GM12864 (cell line): Measurements from ENCODE around the gene GADD45G.

Experiments
- DNase-seq: peaks from one replicate; pipeline ENCODE4 v3.0.0-alpha.2; 2011; ENCODE audit warnings: low read depth
- H3K4me3 ChIP-seq: 2 replicates; pipeline ENCODE4 v1.5.1; 2011; ENCODE audit warnings: mild to moderate bottlenecking, low read depth, low read length, control low read depth
- TF ChIP-seq, protein P1 (sequence below): IDR thresholded peaks from 2 replicates; pipeline ENCODE4 v1.5.1; 2011; ENCODE audit warnings: low read depth, mild to moderate bottlenecking, moderate library complexity, low read length, control low read depth, inconsistent platforms; ENCODE audit errors: missing control alignments

GADD45G gene

DNA sequence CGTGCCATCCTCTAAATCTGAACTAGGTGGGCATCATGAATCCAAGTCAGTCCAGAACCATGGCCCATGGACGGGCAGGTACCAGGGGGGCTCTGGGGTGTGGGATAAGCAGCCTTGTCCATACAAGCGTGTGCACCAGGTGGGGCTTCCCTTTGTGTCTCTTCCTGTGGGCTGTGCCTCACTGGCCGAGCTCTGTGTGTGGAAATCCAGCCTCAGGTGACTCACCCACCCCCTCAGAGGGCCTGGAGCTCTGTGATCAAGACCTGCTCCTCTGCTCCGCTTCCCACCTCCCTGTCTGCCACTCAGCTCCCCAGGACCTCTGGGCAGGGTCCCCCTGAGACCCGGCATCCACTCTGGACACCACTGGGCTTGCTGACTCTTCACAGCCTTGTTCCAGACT is 33.0 kb downstream of the GADD45G start:
- TF ChIP-seq, protein P1, sequence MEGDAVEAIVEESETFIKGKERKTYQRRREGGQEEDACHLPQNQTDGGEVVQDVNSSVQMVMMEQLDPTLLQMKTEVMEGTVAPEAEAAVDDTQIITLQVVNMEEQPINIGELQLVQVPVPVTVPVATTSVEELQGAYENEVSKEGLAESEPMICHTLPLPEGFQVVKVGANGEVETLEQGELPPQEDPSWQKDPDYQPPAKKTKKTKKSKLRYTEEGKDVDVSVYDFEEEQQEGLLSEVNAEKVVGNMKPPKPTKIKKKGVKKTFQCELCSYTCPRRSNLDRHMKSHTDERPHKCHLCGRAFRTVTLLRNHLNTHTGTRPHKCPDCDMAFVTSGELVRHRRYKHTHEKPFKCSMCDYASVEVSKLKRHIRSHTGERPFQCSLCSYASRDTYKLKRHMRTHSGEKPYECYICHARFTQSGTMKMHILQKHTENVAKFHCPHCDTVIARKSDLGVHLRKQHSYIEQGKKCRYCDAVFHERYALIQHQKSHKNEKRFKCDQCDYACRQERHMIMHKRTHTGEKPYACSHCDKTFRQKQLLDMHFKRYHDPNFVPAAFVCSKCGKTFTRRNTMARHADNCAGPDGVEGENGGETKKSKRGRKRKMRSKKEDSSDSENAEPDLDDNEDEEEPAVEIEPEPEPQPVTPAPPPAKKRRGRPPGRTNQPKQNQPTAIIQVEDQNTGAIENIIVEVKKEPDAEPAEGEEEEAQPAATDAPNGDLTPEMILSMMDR: no peak
- no peak overlapping the region for H3K4me3 ChIP-seq
- DNase-seq: no peak

DNA sequence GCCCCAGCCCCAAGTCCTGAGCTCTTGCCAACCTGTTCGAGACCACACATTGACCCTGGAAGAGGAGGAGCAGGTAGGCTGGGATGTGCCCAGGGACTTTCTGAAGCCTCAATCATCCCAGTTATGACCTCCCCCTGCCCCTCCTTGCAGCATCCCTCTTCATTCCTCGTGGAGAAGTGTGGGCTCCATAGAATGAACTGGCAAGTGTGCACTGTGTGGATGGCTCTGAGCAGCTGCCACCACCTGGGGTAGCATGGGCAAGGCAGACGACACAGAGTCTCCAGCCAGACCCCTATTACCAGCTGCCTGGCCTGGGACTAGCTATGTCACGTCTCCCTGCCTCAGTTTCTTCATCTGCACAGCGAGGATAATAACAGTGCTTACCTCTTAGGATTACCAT is 33.5 kb downstream of the GADD45G start:
- H3K4me3 ChIP-seq: no peak overlapping the region
- TF ChIP-seq, protein P1: no peak
- no peak for DNase-seq

DNA sequence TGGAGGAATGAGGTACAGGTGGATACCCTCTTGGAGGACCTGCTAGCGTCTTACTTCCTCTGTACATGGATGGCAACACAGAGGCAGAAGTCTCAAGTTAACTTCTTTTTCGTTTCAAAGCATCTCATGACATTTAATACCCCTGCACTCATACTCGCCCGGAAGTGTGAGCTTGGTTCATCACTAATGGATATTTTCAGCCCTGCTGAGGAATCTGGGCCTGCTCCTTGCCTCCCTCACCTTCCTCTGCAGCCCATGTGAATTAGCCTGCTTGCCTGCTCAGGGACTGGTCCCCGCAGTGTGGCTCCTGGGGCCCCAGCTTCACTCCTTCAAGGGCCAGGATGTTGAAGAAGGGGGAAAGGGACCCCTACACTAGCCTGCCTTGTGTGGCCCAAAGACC is 34.1 kb downstream of the GADD45G start:
- TF ChIP-seq, protein P1: no peak
- DNase-seq: no peak
- H3K4me3 ChIP-seq: no peak overlapping the region

- no peak for DNase-seq
- no peak overlapping the region for H3K4me3 ChIP-seq
- TF ChIP-seq, protein P1: no peak
Measured at GRCh38 chr9:89639367-89639795, 34.6 kb downstream of the GADD45G start.

DNA sequence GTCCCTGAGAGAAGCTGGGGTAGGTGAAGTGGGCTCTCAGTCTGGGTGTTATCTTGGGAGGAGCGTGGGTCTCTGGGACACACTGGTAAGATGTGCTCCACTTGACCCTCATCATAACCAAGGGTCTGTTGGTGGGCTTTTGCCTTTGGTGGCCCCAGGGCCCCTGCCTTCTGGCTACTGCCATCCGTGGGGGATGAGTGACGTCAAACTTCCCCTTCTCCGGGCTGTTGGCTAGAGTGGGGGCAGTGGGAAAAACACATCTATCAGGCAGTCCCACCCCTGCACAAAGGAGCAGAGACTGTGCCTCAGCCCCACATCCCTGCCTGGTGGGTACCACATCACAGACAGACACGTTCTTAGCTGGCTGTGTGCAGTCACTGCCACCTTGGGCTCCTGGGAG is 35.1 kb downstream of the GADD45G start:
- TF ChIP-seq, protein P1: no peak
- no peak overlapping the region for H3K4me3 ChIP-seq
- no peak for DNase-seq

DNA sequence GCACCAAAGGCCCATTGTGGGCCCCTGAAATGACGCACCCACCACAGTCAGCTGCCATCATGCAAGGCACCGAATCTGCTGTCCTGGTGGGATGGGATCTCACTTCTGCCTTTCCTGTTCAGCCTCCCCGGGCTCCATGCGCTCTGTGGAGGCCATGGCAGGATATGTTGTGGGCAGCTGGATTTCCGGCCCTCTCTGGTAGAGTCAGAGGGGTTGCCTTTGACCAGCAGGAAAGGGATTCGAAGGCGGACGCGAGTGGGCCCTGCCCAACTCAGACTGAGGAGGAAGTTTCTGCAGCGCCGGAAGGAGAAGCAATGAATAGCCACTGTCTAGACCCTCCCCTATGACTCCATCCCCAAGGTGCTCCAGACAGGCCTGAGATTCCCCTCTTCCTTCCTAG is 35.5 kb downstream of the GADD45G start:
- DNase-seq: no peak
- TF ChIP-seq, protein P1: no peak
- no peak overlapping the region for H3K4me3 ChIP-seq

DNA sequence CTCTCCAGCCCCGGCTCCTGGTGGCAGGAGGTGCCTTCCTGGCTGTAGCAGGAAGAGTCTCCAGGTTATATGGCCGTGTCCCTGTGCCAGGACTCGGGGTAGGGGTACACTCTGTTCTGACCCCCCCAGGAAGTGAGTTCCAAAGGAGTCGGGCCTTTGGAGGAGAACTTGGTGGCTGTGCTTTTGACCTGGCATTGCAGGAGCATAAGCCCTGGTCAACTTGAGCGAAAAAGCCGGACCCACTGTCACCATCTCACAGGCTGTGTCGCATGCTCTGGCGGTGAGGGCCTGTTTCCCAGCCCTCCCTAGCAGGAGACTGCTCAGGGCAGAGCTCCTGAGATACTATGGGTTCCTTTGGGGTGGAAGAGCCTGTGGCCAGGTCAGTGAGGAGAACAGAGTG is 36.0 kb downstream of the GADD45G start:
- no peak overlapping the region for H3K4me3 ChIP-seq
- no peak for DNase-seq
- TF ChIP-seq, protein P1: no peak
